Liver (tissue), 3 donors: Measurements from ENCODE around the gene ARHGAP28.

ENCODE experiments used
- FOXA1 ChIP-seq: IDR thresholded peaks from 2 replicates; pipeline ENCODE4 v1.6.1; 2016; ENCODE audit warnings: antibody characterized with exemption
- HNF4G ChIP-seq: IDR thresholded peaks from 2 replicates; pipeline ENCODE4 v1.6.1; 2016; ENCODE audit warnings: antibody characterized with exemption
- RAD21 ChIP-seq, 2 donors: IDR thresholded peaks; 2 replicates each; pipeline ENCODE4 v1.6.1; 2016; ENCODE audit warnings: antibody characterized with exemption in 2 of 2, mild to moderate bottlenecking in 2 of 2
- SP1 ChIP-seq: IDR thresholded peaks from 2 replicates; pipeline ENCODE4 v1.6.1; 2018; ENCODE audit warnings: antibody characterized with exemption, mild to moderate bottlenecking
- TAF1 ChIP-seq: conservative IDR thresholded peaks from 2 replicates; pipeline ENCODE4 v1.6.1; 2016; ENCODE audit warnings: antibody characterized with exemption, mild to moderate bottlenecking
- TF ChIP-seq, protein P1 (sequence below): fragments of 150-350 bp; IDR thresholded peaks from 2 replicates; pipeline ENCODE4 v1.5.1; 2017; ENCODE audit warnings: improper control_type of control experiment, low read depth, low read length; ENCODE audit not compliant: missing input control
- TF ChIP-seq, protein P2 (sequence below): IDR thresholded peaks from 2 replicates; pipeline ENCODE4 v1.6.1; 2016; ENCODE audit warnings: antibody characterized with exemption, mild to moderate bottlenecking
- donor health status: healthy.
- donor health status: healthy.

DNA sequence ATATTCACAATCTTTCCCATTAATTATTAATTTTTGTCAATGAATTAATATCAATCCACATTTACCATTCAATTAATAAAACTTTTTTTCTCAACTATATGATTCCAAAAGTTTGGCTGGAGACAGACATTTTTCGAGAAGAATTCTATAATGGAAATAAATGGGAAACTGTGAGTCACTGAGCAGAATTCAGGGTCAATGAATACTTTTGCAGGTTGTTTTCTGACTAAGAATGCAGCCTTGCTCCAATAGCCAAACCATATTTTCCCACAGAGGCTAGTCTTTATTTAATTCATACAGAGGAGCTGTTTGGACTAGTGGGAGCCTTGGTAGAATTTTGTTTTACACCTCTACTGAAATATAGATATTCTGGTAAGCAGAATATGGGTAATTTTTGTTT lies 82.3 kb downstream of the ARHGAP28 start:
- TF ChIP-seq, protein P1, sequence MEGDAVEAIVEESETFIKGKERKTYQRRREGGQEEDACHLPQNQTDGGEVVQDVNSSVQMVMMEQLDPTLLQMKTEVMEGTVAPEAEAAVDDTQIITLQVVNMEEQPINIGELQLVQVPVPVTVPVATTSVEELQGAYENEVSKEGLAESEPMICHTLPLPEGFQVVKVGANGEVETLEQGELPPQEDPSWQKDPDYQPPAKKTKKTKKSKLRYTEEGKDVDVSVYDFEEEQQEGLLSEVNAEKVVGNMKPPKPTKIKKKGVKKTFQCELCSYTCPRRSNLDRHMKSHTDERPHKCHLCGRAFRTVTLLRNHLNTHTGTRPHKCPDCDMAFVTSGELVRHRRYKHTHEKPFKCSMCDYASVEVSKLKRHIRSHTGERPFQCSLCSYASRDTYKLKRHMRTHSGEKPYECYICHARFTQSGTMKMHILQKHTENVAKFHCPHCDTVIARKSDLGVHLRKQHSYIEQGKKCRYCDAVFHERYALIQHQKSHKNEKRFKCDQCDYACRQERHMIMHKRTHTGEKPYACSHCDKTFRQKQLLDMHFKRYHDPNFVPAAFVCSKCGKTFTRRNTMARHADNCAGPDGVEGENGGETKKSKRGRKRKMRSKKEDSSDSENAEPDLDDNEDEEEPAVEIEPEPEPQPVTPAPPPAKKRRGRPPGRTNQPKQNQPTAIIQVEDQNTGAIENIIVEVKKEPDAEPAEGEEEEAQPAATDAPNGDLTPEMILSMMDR: no peak
- TF ChIP-seq TAF1 (no peak), RAD21 (IDR thresholded peaks at IDR 0.05) (no peak), FOXA1 (no peak), SP1 (no peak), HNF4G (no peak)
- TF ChIP-seq, protein P2, sequence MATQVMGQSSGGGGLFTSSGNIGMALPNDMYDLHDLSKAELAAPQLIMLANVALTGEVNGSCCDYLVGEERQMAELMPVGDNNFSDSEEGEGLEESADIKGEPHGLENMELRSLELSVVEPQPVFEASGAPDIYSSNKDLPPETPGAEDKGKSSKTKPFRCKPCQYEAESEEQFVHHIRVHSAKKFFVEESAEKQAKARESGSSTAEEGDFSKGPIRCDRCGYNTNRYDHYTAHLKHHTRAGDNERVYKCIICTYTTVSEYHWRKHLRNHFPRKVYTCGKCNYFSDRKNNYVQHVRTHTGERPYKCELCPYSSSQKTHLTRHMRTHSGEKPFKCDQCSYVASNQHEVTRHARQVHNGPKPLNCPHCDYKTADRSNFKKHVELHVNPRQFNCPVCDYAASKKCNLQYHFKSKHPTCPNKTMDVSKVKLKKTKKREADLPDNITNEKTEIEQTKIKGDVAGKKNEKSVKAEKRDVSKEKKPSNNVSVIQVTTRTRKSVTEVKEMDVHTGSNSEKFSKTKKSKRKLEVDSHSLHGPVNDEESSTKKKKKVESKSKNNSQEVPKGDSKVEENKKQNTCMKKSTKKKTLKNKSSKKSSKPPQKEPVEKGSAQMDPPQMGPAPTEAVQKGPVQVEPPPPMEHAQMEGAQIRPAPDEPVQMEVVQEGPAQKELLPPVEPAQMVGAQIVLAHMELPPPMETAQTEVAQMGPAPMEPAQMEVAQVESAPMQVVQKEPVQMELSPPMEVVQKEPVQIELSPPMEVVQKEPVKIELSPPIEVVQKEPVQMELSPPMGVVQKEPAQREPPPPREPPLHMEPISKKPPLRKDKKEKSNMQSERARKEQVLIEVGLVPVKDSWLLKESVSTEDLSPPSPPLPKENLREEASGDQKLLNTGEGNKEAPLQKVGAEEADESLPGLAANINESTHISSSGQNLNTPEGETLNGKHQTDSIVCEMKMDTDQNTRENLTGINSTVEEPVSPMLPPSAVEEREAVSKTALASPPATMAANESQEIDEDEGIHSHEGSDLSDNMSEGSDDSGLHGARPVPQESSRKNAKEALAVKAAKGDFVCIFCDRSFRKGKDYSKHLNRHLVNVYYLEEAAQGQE: no peak
